GM12892 (cell line): ENCODE results near the gene RARB.

Experiments used
- POLR2A ChIP-seq: IDR thresholded peaks from 2 replicates; pipeline ENCODE4 v1.6.1; 2011; ENCODE audit warnings: low read depth, low read length, control low read depth
- TAF1 ChIP-seq: IDR thresholded peaks from 2 replicates; pipeline ENCODE4 v1.6.1; 2011; ENCODE audit warnings: low read depth, mild to moderate bottlenecking, control low read depth, low read length, borderline replicate concordance

- TF ChIP-seq POLR2A (no peak), TAF1 (no peak)
Observed at GRCh38 chr3:25386686-25387255, 41.3 kb upstream of the RARB start.
